RWPE2 (cell line): Measurements from ENCODE around the gene GOSR2.

ENCODE experiments used
- ATAC-seq: fragments of 200-7000 bp; cut with Tn5 transposase; 3 replicates; pipeline ENCODE4 v1.9.1; 2021; ENCODE audit warnings: low read depth
- DNase-seq: peaks from one replicate; pipeline ENCODE4 v3.0.0-alpha.2; 2020; ENCODE audit warnings: low spot score
- H3K27ac ChIP-seq: fragments of 450-650 bp; 2 replicates; pipeline ENCODE4 v1.5.1; 2017; ENCODE audit warnings: mild to moderate bottlenecking; ENCODE audit not compliant: poor library complexity, severe bottlenecking
- H3K27me3 ChIP-seq: fragments of 250-450 bp; sonication (Bioruptor Pico); 2 replicates; pipeline ENCODE4 v1.5.1; 2021; ENCODE audit warnings: mild to moderate bottlenecking, moderate library complexity; ENCODE audit not compliant: insufficient read depth, poor library complexity, severe bottlenecking
- H3K36me3 ChIP-seq: fragments of 250-450 bp; sonication (Bioruptor Pico); 2 replicates; pipeline ENCODE4 v1.5.1; 2020; ENCODE audit warnings: low read depth, mild to moderate bottlenecking, moderate library complexity
- H3K4me1 ChIP-seq: fragments of 250-450 bp; sonication (Bioruptor Pico); 2 replicates; pipeline ENCODE4 v1.5.1; 2021; ENCODE audit warnings: mild to moderate bottlenecking, moderate library complexity; ENCODE audit not compliant: insufficient read depth, poor library complexity, severe bottlenecking
- H3K4me3 ChIP-seq: fragments of 250-450 bp; sonication (Bioruptor Pico); 2 replicates; pipeline ENCODE4 v1.5.1; 2021; ENCODE audit warnings: mild to moderate bottlenecking, moderate library complexity; ENCODE audit not compliant: severe bottlenecking
- H3K9me3 ChIP-seq: fragments of 250-450 bp; sonication (Bioruptor Pico); 2 replicates; pipeline ENCODE4 v1.5.1; 2021; ENCODE audit warnings: mild to moderate bottlenecking, moderate library complexity; ENCODE audit not compliant: severe bottlenecking
- TF ChIP-seq, protein P1 (sequence below): fragments of 450-650 bp; IDR thresholded peaks from one replicate; pipeline ENCODE4 v1.5.1; 2017; ENCODE audit warnings: mild to moderate bottlenecking, moderate library complexity; ENCODE audit not compliant: poor library complexity, severe bottlenecking

GOSR2 gene

GRCh38 chr17:46949291-46950174 lies 26.6 kb downstream of the GOSR2 start:
- H3K4me3 ChIP-seq = no peak overlapping the region
- no peaks in the 10 kb centered on the region for H3K36me3 ChIP-seq
- TF ChIP-seq, protein P1, sequence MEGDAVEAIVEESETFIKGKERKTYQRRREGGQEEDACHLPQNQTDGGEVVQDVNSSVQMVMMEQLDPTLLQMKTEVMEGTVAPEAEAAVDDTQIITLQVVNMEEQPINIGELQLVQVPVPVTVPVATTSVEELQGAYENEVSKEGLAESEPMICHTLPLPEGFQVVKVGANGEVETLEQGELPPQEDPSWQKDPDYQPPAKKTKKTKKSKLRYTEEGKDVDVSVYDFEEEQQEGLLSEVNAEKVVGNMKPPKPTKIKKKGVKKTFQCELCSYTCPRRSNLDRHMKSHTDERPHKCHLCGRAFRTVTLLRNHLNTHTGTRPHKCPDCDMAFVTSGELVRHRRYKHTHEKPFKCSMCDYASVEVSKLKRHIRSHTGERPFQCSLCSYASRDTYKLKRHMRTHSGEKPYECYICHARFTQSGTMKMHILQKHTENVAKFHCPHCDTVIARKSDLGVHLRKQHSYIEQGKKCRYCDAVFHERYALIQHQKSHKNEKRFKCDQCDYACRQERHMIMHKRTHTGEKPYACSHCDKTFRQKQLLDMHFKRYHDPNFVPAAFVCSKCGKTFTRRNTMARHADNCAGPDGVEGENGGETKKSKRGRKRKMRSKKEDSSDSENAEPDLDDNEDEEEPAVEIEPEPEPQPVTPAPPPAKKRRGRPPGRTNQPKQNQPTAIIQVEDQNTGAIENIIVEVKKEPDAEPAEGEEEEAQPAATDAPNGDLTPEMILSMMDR = no peak
- no peak for DNase-seq
- H3K4me1 ChIP-seq = no peaks in the 10 kb centered on the region
- H3K27ac ChIP-seq = no peak overlapping the region
- no peaks in the 10 kb centered on the region for H3K9me3 ChIP-seq
- ATAC-seq = peak; percentile 87
- H3K27me3 ChIP-seq = no peaks in the 10 kb centered on the region

DNA sequence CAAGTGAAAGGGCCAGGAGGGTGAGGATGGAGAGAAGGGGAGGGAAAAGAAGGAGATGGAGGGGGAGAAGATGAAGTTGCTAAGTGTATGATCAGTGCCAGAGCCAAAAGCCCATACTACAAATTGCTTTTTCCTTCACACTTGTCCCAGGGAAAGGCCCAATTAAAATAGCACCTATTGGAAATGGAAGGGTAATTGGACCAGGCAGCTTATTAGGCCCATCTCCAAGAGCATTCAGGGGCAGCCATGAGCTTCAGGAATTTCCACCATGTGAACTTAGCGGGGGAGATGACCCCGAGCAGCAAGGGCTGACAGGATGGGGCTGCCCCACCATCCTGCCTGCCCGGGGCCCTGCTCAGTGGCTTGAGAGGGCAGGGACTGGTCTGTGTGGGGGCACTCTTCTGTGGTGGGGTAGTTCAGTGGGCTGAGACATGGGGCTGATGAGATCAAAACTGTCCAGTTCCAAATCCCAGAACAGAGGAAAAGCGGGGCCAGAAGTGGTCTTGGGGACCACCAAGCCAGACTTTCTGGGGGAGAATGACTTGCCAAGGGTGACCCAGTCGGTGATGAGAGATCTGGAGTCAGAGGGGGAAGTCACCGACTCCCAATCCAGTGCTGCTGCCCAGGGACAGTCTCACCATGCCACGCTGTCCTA lies 27.5 kb downstream of the GOSR2 start:
- ATAC-seq = no peak
- Histone ChIP-seq H3K9me3 (no peaks in the 10 kb centered on the region), H3K36me3 (no peaks in the 10 kb centered on the region), H3K4me3 (no peak overlapping the region), H3K27ac (no peak overlapping the region), H3K27me3 (no peaks in the 10 kb centered on the region), H3K4me1 (no peaks in the 10 kb centered on the region)
- no peak for DNase-seq
- TF ChIP-seq, protein P1 = no peak

DNA sequence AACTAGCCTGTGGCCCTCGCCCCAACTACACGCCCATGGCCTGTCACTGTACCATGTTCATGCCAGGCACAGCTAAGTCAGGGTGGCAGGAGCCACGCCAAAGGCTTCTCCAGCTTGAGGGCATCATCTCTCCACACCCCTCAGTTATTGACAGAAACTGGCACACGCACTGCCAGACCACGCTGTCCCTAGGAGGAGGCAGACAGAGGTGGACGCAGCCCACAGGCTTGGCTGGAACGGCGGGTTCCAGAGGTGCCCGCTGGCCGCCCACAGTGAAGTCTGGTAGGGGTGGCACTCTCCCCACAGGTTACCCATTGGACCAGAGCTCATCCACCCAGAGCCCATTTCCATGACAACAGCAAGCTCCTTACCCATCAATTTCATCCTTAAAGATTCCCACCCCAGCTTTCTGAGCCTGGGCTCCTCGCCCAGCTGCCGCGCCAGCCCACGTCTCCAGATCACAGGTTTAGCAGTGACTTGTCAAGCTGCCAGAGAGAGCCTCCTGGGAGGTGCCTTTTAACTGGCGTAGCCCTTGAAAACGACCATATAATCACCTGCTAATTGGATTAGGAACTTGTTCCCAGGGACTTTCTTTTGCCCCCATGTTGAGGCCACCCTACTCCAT lies 28.1 kb downstream of the GOSR2 start:
- no peak overlapping the region for H3K27ac ChIP-seq
- H3K4me3 ChIP-seq = no peak overlapping the region
- no peak for ATAC-seq
- TF ChIP-seq, protein P1 = no peak
- H3K27me3 ChIP-seq = no peaks in the 10 kb centered on the region
- H3K4me1 ChIP-seq = no peaks in the 10 kb centered on the region
- DNase-seq = no peak
- H3K9me3 ChIP-seq = no peaks in the 10 kb centered on the region
- no peaks in the 10 kb centered on the region for H3K36me3 ChIP-seq

DNA sequence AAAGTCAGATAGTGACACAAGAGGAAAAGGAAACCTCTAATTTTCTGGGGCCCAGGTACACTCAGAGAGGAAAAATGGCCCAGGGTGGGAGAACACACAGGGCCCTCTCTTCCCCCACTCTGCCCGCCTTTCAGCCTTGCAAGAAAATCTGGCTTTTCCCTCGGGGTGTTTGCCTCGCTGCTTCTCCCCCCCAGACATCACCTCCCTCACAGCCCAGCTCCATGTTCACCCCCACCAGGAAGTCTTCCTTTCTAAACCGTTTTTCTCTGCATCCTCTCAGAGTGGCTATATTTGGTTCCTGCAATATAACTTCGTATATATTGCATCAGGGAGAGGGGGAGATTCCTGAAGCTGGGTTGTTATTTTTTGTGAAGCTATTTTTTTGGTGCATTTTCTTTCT lies 28.7 kb downstream of the GOSR2 start:
- H3K4me3 ChIP-seq = no peak overlapping the region
- no peak for ATAC-seq

More for the DNA sequence above, 28.7 kb downstream of the GOSR2 start:
- DNase-seq = no peak
- Histone ChIP-seq H3K36me3 (no peaks in the 10 kb centered on the region), H3K9me3 (no peaks in the 10 kb centered on the region), H3K27me3 (no peaks in the 10 kb centered on the region), H3K27ac (no peak overlapping the region), H3K4me1 (no peaks in the 10 kb centered on the region)
- TF ChIP-seq, protein P1 = no peak
